DND-41 (cell line): Measurements from ENCODE around the gene UVRAG.
"Not testable (repeated sequence)": the region's sequence is repeated elsewhere in the genome, so short reads cannot be mapped to it uniquely, and the experiment has no call there.

Experiments
- ATAC-seq: fragments of 200-7000 bp; cut with Tn5 transposase; 3 replicates; pipeline ENCODE4 v1.9.1; 2021; ENCODE audit warnings: low read depth; ENCODE audit not compliant: insufficient read depth
- DNase-seq: peaks from one replicate; pipeline ENCODE4 v3.0.0-alpha.2; 2020
- H2AFZ ChIP-seq: 2 replicates; pipeline ENCODE4 v1.6.0; 2012; ENCODE audit warnings: low read depth, low read length
- H3K27ac ChIP-seq: 2 replicates; pipeline ENCODE4 v1.5.1; 2012; ENCODE audit warnings: low read length, inconsistent platforms
- H3K27me3 ChIP-seq: fragments of 200-600 bp; sonication (generic); 2 replicates; pipeline ENCODE4 v1.6.0; 2012; ENCODE audit warnings: low read length, mild to moderate bottlenecking, inconsistent platforms; ENCODE audit not compliant: insufficient read depth, poor library complexity
- H3K36me3 ChIP-seq: 2 replicates; pipeline ENCODE4 v1.5.1; 2012; ENCODE audit warnings: low read length, inconsistent platforms; ENCODE audit not compliant: insufficient read depth
- H3K4me1 ChIP-seq: 2 replicates; pipeline ENCODE4 v1.5.1; 2012; ENCODE audit warnings: mild to moderate bottlenecking, low read length; ENCODE audit not compliant: insufficient read depth
- H3K4me2 ChIP-seq: 2 replicates; pipeline ENCODE4 v1.6.0; 2012; ENCODE audit warnings: mild to moderate bottlenecking, moderate library complexity, low read length, inconsistent platforms; ENCODE audit not compliant: insufficient read depth
- H3K4me3 ChIP-seq, 2 experiments: fragments of 200-600 bp in 1 of 2; shearing (Covaris generic) in 1 of 2; 2 replicates each; pipeline ENCODE4 v1.5.1; 2012 to 2016; ENCODE audit warnings: inconsistent platforms in 2 of 2, low read length in 2 of 2, mild to moderate bottlenecking in 2 of 2, low read depth in 1 of 2, moderate library complexity in 1 of 2
- H3K79me2 ChIP-seq: 2 replicates; pipeline ENCODE4 v1.6.0; 2012; ENCODE audit warnings: low read length, inconsistent platforms; ENCODE audit not compliant: insufficient read depth
- H3K9ac ChIP-seq: 2 replicates; pipeline ENCODE4 v1.6.0; 2012; ENCODE audit warnings: low read depth, mild to moderate bottlenecking, inconsistent platforms, low read length, moderate library complexity
- H3K9me3 ChIP-seq: 2 replicates; pipeline ENCODE4 v1.5.1; 2012; ENCODE audit warnings: low read length, moderate library complexity, mild to moderate bottlenecking, inconsistent platforms; ENCODE audit not compliant: insufficient read depth, severe bottlenecking
- H4K20me1 ChIP-seq: 2 replicates; pipeline ENCODE4 v1.6.0; 2012; ENCODE audit warnings: low read length; ENCODE audit not compliant: insufficient read depth
- CTCF ChIP-seq: IDR thresholded peaks from 2 replicates; pipeline ENCODE4 v1.5.1; 2012; ENCODE audit warnings: borderline replicate concordance, low read length, moderate library complexity, mild to moderate bottlenecking; ENCODE audit not compliant: poor library complexity, severe bottlenecking; ENCODE audit errors: extremely low read depth
- EZH2 ChIP-seq: IDR thresholded peaks from 3 replicates; pipeline ENCODE4 v1.6.1; 2012; ENCODE audit warnings: borderline replicate concordance, low read depth, mild to moderate bottlenecking, moderate library complexity, low read length, inconsistent platforms; ENCODE audit not compliant: severe bottlenecking

Gene UVRAG

DNA sequence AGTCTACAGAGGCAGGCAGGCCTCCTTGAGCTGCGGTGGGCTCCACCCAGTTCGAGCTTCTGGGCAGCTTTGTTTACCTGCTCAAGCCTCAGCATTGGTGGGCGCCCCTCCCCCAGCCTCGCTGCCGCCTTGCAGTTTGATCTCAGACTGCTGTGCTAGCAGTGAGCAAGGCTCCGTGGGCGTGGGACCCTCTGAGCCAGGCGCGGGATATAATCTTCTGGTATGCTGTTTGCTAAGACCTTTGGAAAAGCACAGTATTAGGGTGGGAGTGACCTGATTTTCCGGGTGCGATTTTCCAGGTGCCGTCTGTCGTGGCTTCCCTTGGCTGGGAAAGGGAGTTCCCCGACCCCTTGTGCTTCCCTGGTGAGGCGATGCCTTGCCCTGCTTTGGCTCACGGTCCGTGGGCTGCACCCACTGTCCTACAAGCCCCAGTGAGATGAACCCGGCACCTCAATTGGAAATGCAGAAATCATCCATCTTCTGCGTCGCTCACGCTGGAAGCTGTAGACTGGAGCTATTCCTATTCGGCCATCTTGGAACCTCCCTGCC is 164.5 kb downstream of the UVRAG start:
- not testable (repeated sequence) for H3K9ac ChIP-seq, H3K4me3 ChIP-seq, H3K27ac ChIP-seq, H3K9me3 ChIP-seq, H3K4me1 ChIP-seq, DNase-seq, H3K79me2 ChIP-seq, H4K20me1 ChIP-seq, H3K27me3 ChIP-seq, ATAC-seq, H2AFZ ChIP-seq, H3K4me2 ChIP-seq
- H3K36me3 ChIP-seq = peaks cover 14% of the 10 kb centered on the region

- H3K36me3 ChIP-seq = peaks cover 15% of the 10 kb centered on the region
- no peaks in the 10 kb centered on the region for H3K9me3 ChIP-seq
- H4K20me1 ChIP-seq = 0 out of 2 replicates have a peak, but pooled peaks cover 3% of the 10 kb centered on the region
- H3K4me3 ChIP-seq = no peak overlapping the region
- no peak overlapping the region for H3K9ac ChIP-seq
- ATAC-seq (no peak), DNase-seq (no peak)
- H3K4me2 ChIP-seq = no peak overlapping the region
- TF ChIP-seq CTCF (no peak), EZH2 (no peak)
- H3K27ac ChIP-seq = no peak overlapping the region
- H2AFZ ChIP-seq = no peak overlapping the region
- H3K27me3 ChIP-seq = no peaks in the 10 kb centered on the region
- no peaks in the 10 kb centered on the region; the same call in 1 of the 2 replicates for H3K79me2 ChIP-seq
- H3K4me1 ChIP-seq = no peaks in the 10 kb centered on the region
These were observed 165.0 kb downstream of the UVRAG start for GRCh38 chr11:75980031-75980430.

- Histone ChIP-seq H4K20me1 (0 out of 2 replicates have a peak, but pooled peaks cover 3% of the 10 kb centered on the region), H3K4me2 (no peak overlapping the region), H3K4me1 (no peaks in the 10 kb centered on the region), H2AFZ (no peak overlapping the region), H3K36me3 (peaks cover 17% of the 10 kb centered on the region), H3K4me3 (no peak overlapping the region), H3K9ac (no peak overlapping the region), H3K27ac (no peak overlapping the region), H3K27me3 (no peaks in the 10 kb centered on the region), H3K9me3 (no peaks in the 10 kb centered on the region), H3K79me2 (no peaks in the 10 kb centered on the region; the same call in 1 of the 2 replicates)
- no peak for TF ChIP-seq EZH2
- no peak for TF ChIP-seq CTCF
- ATAC-seq (no peak), DNase-seq (no peak)
These were observed 166.5 kb downstream of the UVRAG start for GRCh38 chr11:75981546-75981945.

DNA sequence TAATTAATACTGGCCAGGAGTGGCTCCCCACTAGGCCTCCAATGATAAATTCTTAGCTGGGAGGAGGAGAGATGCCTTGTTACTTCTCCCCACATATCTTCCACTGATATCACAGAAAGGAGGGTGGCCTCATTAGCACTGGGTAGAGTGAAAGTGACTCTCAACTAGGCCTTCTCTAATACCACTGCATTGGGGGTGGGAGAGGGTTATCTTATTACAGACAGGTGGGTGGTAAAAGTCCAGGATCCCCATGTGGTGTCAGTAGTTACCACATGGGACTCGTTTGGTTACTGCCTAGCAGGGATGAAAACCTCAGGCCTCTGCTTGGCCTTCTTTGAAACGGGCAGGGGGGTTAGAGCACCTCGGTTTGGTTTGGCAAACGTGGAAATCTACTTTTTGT is 167.3 kb downstream of the UVRAG start:
- no peak overlapping the region for H3K27ac ChIP-seq
- no peaks in the 10 kb centered on the region for H3K9me3 ChIP-seq
- TF ChIP-seq EZH2 (no peak), CTCF (no peak)
- H3K36me3 ChIP-seq = peaks cover 17% of the 10 kb centered on the region
- no peak overlapping the region for H3K4me2 ChIP-seq
- no peak overlapping the region for H2AFZ ChIP-seq
- DNase-seq = no peak
- no peak for ATAC-seq
- H4K20me1 ChIP-seq = 0 out of 2 replicates have a peak, but pooled peaks cover 3% of the 10 kb centered on the region
- H3K79me2 ChIP-seq = no peaks in the 10 kb centered on the region; the same call in 1 of the 2 replicates
- no peak overlapping the region for H3K9ac ChIP-seq
- H3K4me3 ChIP-seq = no peak overlapping the region
- no peaks in the 10 kb centered on the region for H3K4me1 ChIP-seq
- no peaks in the 10 kb centered on the region for H3K27me3 ChIP-seq
